Measurements from ENCODE around the gene ECSCR.

Gene ECSCR

DNA sequence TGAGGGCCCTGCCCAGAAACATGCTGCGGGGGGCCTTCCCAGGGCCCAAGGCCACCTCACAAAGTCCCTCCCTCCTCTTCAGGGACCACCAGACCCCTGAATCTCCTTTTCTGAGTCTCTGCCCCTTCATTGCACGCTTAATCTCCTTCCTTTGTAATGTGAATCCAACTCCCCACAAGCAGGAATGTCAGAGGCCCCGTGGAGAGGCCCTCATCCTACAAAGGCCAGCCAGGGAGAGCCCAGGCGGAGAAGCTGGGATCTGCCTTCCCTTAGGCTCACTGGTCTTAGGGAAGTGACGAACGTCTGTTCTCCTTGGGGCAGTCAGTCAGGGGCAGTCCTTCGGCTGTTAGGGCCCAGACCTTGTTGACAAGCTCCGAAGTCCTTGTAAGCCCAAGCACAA, 10.6 kb upstream of the ECSCR start:
- no peak for TF ChIP-seq ZFP3 (CRISPR knock-in tag; IDR thresholded peaks at IDR 0.05)
- TF ChIP-seq, protein P1, sequence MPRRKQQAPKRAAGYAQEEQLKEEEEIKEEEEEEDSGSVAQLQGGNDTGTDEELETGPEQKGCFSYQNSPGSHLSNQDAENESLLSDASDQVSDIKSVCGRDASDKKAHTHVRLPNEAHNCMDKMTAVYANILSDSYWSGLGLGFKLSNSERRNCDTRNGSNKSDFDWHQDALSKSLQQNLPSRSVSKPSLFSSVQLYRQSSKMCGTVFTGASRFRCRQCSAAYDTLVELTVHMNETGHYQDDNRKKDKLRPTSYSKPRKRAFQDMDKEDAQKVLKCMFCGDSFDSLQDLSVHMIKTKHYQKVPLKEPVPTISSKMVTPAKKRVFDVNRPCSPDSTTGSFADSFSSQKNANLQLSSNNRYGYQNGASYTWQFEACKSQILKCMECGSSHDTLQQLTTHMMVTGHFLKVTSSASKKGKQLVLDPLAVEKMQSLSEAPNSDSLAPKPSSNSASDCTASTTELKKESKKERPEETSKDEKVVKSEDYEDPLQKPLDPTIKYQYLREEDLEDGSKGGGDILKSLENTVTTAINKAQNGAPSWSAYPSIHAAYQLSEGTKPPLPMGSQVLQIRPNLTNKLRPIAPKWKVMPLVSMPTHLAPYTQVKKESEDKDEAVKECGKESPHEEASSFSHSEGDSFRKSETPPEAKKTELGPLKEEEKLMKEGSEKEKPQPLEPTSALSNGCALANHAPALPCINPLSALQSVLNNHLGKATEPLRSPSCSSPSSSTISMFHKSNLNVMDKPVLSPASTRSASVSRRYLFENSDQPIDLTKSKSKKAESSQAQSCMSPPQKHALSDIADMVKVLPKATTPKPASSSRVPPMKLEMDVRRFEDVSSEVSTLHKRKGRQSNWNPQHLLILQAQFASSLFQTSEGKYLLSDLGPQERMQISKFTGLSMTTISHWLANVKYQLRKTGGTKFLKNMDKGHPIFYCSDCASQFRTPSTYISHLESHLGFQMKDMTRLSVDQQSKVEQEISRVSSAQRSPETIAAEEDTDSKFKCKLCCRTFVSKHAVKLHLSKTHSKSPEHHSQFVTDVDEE (CRISPR knock-in tag; IDR thresholded peaks at IDR 0.05): no peak
- TF ChIP-seq, protein P2, sequence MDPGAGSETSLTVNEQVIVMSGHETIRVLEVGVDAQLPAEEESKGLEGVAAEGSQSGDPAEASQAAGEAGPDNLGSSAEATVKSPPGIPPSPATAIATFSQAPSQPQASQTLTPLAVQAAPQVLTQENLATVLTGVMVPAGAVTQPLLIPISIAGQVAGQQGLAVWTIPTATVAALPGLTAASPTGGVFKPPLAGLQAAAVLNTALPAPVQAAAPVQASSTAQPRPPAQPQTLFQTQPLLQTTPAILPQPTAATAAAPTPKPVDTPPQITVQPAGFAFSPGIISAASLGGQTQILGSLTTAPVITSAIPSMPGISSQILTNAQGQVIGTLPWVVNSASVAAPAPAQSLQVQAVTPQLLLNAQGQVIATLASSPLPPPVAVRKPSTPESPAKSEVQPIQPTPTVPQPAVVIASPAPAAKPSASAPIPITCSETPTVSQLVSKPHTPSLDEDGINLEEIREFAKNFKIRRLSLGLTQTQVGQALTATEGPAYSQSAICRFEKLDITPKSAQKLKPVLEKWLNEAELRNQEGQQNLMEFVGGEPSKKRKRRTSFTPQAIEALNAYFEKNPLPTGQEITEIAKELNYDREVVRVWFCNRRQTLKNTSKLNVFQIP (CRISPR knock-in tag; IDR thresholded peaks at IDR 0.05; ENCODE audit: borderline replicate concordance, low read depth): no peak
- no peak for TF ChIP-seq BACH2 (CRISPR knock-in tag; IDR thresholded peaks at IDR 0.05; ENCODE audit: borderline replicate concordance)
- no peak for TF ChIP-seq OSR1 (CRISPR knock-in tag; IDR thresholded peaks at IDR 0.05)
- TF ChIP-seq, protein P3, sequence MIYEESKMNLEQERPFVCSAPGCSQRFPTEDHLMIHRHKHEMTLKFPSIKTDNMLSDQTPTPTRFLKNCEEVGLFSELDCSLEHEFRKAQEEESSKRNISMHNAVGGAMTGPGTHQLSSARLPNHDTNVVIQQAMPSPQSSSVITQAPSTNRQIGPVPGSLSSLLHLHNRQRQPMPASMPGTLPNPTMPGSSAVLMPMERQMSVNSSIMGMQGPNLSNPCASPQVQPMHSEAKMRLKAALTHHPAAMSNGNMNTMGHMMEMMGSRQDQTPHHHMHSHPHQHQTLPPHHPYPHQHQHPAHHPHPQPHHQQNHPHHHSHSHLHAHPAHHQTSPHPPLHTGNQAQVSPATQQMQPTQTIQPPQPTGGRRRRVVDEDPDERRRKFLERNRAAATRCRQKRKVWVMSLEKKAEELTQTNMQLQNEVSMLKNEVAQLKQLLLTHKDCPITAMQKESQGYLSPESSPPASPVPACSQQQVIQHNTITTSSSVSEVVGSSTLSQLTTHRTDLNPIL (CRISPR knock-in tag; IDR thresholded peaks at IDR 0.05; ENCODE audit: low read depth): no peak
- no peak for TF ChIP-seq SNAI2 (CRISPR knock-in tag; IDR thresholded peaks at IDR 0.05)
- TF ChIP-seq ESRRG (CRISPR knock-in tag; IDR thresholded peaks at IDR 0.05): no peak
- TF ChIP-seq, protein P4, sequence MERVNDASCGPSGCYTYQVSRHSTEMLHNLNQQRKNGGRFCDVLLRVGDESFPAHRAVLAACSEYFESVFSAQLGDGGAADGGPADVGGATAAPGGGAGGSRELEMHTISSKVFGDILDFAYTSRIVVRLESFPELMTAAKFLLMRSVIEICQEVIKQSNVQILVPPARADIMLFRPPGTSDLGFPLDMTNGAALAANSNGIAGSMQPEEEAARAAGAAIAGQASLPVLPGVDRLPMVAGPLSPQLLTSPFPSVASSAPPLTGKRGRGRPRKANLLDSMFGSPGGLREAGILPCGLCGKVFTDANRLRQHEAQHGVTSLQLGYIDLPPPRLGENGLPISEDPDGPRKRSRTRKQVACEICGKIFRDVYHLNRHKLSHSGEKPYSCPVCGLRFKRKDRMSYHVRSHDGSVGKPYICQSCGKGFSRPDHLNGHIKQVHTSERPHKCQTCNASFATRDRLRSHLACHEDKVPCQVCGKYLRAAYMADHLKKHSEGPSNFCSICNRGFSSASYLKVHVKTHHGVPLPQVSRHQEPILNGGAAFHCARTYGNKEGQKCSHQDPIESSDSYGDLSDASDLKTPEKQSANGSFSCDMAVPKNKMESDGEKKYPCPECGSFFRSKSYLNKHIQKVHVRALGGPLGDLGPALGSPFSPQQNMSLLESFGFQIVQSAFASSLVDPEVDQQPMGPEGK (CRISPR knock-in tag; IDR thresholded peaks at IDR 0.05; ENCODE audit: borderline replicate concordance): no peak
- TF ChIP-seq PPARA (CRISPR knock-in tag; IDR thresholded peaks at IDR 0.05; ENCODE audit: borderline replicate concordance): no peak
- no peak for TF ChIP-seq ZNF8 (CRISPR knock-in tag; IDR thresholded peaks at IDR 0.05)
- no peak for TF ChIP-seq GLIS3 (CRISPR knock-in tag; IDR thresholded peaks at IDR 0.05)
- peak; percentile 18 for ATAC-seq

DNA sequence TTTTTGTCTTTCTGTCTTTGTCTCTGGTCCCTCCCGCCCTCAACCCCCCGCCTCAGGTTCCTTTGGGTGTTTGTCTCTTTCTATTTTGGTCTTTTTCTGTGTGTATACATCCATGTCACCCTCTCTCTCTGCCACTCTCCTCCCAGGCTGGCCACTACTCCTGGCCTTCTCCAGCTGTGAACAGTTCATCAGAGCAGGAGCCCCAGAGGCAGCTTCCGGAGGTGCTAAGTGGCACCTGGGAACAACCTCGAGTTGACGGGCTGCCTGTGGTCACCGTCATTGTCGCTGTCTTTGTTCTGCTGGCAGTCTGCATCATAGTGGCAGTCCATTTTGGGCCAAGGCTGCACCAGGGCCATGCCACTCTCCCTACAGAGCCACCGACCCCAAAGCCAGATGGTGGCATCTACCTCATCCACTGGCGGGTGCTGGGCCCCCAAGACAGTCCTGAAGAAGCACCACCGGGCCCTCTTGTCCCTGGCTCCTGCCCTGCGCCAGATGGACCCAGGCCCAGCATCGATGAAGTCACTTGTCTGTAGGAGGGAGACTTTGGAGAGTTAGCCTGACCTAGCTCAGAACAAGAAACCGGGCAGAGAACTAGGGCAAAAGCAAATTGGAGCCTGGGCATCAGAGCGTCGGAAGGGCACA, 10.0 kb upstream of the ECSCR start:
- TF ChIP-seq ISL1 (CRISPR knock-in tag; IDR thresholded peaks at IDR 0.05) (no peak), PPARA (CRISPR knock-in tag; IDR thresholded peaks at IDR 0.05; ENCODE audit: borderline replicate concordance) (no peak), ZNF565 (CRISPR knock-in tag; conservative IDR thresholded peaks at IDR 0.05; ENCODE audit: low read depth) (no peak), SNAI2 (CRISPR knock-in tag; IDR thresholded peaks at IDR 0.05) (no peak), TCF4 (CRISPR knock-in tag; IDR thresholded peaks at IDR 0.05; ENCODE audit: borderline replicate concordance) (no peak), ZNF70 (CRISPR knock-in tag; IDR thresholded peaks at IDR 0.05) (no peak), ZFP3 (CRISPR knock-in tag; IDR thresholded peaks at IDR 0.05) (no peak), GLIS3 (CRISPR knock-in tag; IDR thresholded peaks at IDR 0.05) (no peak), ZC3H10 (CRISPR knock-in tag; IDR thresholded peaks at IDR 0.05) (no peak), TOX (CRISPR knock-in tag; IDR thresholded peaks at IDR 0.05; ENCODE audit: borderline replicate concordance) (no peak), CSDC2 (CRISPR knock-in tag; IDR thresholded peaks at IDR 0.05) (no peak)
- TF ChIP-seq, protein P1 (CRISPR knock-in tag; IDR thresholded peaks at IDR 0.05): no peak
- TF ChIP-seq, protein P3 (CRISPR knock-in tag; IDR thresholded peaks at IDR 0.05; ENCODE audit: low read depth): no peak
- peak; percentile 16 for ATAC-seq
